HCT116 (cell line): Measurements from ENCODE around the gene NAA15.

Source experiments
- CTCF ChIP-seq, 3 experiments: fragments of 200-600 bp in 1 of 3; sonication (generic) in 1 of 3; IDR thresholded peaks in 2 of 3; conservative IDR thresholded peaks in 1 of 3; 2 replicates each; pipeline ENCODE4 v1.5.1; 2012 to 2017; ENCODE audit warnings: low read depth in 2 of 3, low read length in 2 of 3, antibody characterized with exemption in 1 of 3, borderline replicate concordance in 1 of 3, control low read depth in 1 of 3, mild to moderate bottlenecking in 1 of 3, mixed read lengths in 1 of 3, mixed run types in 1 of 3, moderate library complexity in 1 of 3; ENCODE audit not compliant: insufficient read depth in 1 of 3
- EZH2phosphoT487 ChIP-seq: fragments of 200-600 bp; IDR thresholded peaks from 2 replicates; pipeline ENCODE4 v1.6.1; 2018; ENCODE audit warnings: antibody characterized with exemption, borderline replicate concordance
- JUND ChIP-seq: IDR thresholded peaks from 2 replicates; pipeline ENCODE4 v1.6.1; 2012
- MAX ChIP-seq: IDR thresholded peaks from 2 replicates; pipeline ENCODE4 v1.6.1; 2012
- POLR2A ChIP-seq: IDR thresholded peaks from 2 replicates; pipeline ENCODE4 v1.7.0; 2011; ENCODE audit warnings: borderline replicate concordance; ENCODE audit not compliant: insufficient read depth, insufficient read length; ENCODE audit errors: extremely low read depth
- POLR2AphosphoS5 ChIP-seq: IDR thresholded peaks from 2 replicates; pipeline ENCODE4 v1.6.1; 2011; ENCODE audit warnings: mild to moderate bottlenecking, low read depth, low read length, moderate library complexity
- RAD21 ChIP-seq: IDR thresholded peaks from 2 replicates; pipeline ENCODE4 v1.6.1; 2012; ENCODE audit warnings: low read depth, mild to moderate bottlenecking
- SP1 ChIP-seq: IDR thresholded peaks from 2 replicates; pipeline ENCODE4 v1.6.1; 2012; ENCODE audit warnings: low read depth

GRCh38 chr4:139461022-139461628, 159.8 kb downstream of the NAA15 start:
- TF ChIP-seq CTCF (IDR thresholded peaks at IDR 0.05 in 2 of 3, conservative IDR thresholded peaks at IDR 0.05 in 1 of 3; ENCODE audit: borderline replicate concordance in 1 of 3, insufficient read depth in 1 of 3, low read depth in 2 of 3, low read length in 2 of 3) (no peak), EZH2phosphoT487 (no peak), POLR2A (no peak), SP1 (no peak), MAX (no peak), JUND (no peak), RAD21 (no peak), POLR2AphosphoS5 (no peak)
